Vagina (tissue), 2 donors: ENCODE measurements around the gene SORCS2.

Experiments used
- POLR2A ChIP-seq, 2 donors: fragments of 450-650 bp; IDR thresholded peaks; one replicate each; pipeline ENCODE4 v1.6.1; 2017; ENCODE audit warnings: antibody characterized with exemption in 2 of 2, mild to moderate bottlenecking in 2 of 2, moderate library complexity in 2 of 2
- POLR2AphosphoS5 ChIP-seq, 2 donors: sonication (generic); formaldehyde crosslinking; IDR thresholded peaks; one replicate each; pipeline ENCODE4 v1.9.0; 2017; ENCODE audit warnings: antibody characterized with exemption in 2 of 2, mild to moderate bottlenecking in 2 of 2, low read depth in 1 of 2; ENCODE audit not compliant: insufficient read depth in 1 of 2
- TF ChIP-seq, protein P1 (sequence below), 3 experiments: fragments of 450-650 bp in 2 of 3; fragments of 200-600 bp in 1 of 3; sonication (generic) in 1 of 3; IDR thresholded peaks; one replicate each; pipeline ENCODE4 v1.5.1; 2017 to 2019; ENCODE audit warnings: antibody characterized with exemption in 3 of 3, mild to moderate bottlenecking in 2 of 3, moderate library complexity in 2 of 3

DNA sequence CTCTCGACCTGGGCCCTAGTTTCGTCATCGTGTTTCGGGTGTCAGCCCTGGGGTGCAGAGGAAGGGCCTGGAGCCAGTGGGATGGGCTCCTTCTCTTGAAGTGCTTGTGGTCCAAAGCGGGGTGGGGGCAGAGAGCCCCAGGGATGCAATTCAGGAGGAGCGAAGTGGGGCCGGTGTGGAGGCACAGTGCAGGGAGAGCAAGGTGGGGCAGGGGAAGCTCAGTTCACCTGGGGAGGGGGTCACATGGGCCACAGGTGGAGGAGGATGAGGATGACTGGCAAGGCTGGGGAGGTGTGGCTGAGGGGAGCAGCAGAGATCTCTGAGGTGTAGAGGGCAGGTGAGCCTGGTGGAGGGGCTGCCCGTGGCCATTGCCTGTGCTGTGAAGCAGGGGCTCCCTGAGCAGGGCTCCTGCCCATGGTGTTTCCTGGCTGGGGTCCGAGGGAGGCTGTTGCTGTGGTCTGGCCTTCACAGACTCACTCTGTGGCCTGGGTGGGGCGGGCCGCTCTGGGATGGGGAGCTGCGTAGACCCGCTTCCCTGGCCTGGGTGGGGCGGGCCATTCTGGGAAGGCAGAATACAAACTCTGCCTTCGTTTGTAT, 6.9 kb downstream of the SORCS2 start:
- TF ChIP-seq, protein P1, sequence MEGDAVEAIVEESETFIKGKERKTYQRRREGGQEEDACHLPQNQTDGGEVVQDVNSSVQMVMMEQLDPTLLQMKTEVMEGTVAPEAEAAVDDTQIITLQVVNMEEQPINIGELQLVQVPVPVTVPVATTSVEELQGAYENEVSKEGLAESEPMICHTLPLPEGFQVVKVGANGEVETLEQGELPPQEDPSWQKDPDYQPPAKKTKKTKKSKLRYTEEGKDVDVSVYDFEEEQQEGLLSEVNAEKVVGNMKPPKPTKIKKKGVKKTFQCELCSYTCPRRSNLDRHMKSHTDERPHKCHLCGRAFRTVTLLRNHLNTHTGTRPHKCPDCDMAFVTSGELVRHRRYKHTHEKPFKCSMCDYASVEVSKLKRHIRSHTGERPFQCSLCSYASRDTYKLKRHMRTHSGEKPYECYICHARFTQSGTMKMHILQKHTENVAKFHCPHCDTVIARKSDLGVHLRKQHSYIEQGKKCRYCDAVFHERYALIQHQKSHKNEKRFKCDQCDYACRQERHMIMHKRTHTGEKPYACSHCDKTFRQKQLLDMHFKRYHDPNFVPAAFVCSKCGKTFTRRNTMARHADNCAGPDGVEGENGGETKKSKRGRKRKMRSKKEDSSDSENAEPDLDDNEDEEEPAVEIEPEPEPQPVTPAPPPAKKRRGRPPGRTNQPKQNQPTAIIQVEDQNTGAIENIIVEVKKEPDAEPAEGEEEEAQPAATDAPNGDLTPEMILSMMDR (IDR thresholded peaks at IDR 0.05): no peak
- TF ChIP-seq POLR2A (IDR thresholded peaks at IDR 0.05): no peak
- TF ChIP-seq POLR2AphosphoS5 (IDR thresholded peaks at IDR 0.05; ENCODE audit: insufficient read depth in 1 of 2, low read depth in 1 of 2): no peak
